Kidney epithelial cell (primary cell): ENCODE data around the gene S100A7A. TPM values are rescaled to one million over a fixed set of nuclear protein-coding genes. Genes with fewer than 3 reads are reported as not detected.

Source experiments
- DNase-seq: peaks from one replicate; pipeline ENCODE4 v3.0.0-alpha.2; 2010; ENCODE audit warnings: low read depth
- H3K27me3 ChIP-seq: 2 replicates; pipeline ENCODE4 v1.6.0; 2011; ENCODE audit warnings: low read length; ENCODE audit not compliant: control insufficient read depth, insufficient read depth
- H3K36me3 ChIP-seq: 2 replicates; pipeline ENCODE4 v1.5.1; 2011; ENCODE audit warnings: low read length; ENCODE audit not compliant: control insufficient read depth, insufficient read depth
- H3K4me3 ChIP-seq: 2 replicates; pipeline ENCODE4 v1.5.1; 2011; ENCODE audit warnings: low read depth, mild to moderate bottlenecking, control low read depth, low read length
- total RNA-seq: library from RNA; depleted of rRNA; stranded (reverse); fragments of >200 nt; gene quantifications from 2 replicates; pipeline ENCODE4 v1.2.3, GENCODE V29; 2015
- TF ChIP-seq, protein P1 (sequence below): IDR thresholded peaks from 2 replicates; pipeline ENCODE4 v1.5.1; 2011; ENCODE audit warnings: mild to moderate bottlenecking, moderate library complexity, low read length, control low read depth, inconsistent platforms; ENCODE audit not compliant: insufficient read depth, poor library complexity, severe bottlenecking

The S100A7A gene
- total RNA-seq, 1 donor from 2014 or later = not detected

DNA sequence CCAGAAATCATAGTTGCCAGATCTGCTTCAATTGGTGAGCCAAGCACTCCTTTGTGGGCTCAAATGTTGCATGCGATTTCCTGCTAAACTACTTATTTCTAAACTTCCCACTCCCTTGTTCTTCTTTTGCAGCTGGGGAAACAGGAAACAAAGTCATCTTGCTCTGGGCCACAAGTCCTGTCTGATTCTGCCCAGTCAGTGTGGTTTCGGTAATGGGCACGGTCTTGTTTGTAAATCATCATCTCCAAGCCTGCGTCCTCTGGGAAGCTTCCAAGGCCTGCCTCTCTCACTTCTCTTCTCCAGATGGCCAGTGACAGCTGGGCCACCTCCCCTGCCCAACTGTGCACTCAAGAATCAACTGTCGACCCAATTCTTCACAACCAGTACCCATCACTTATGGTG is 29.8 kb upstream of the S100A7A start:
- Histone ChIP-seq H3K4me3 (no peak overlapping the region), H3K36me3 (no peaks in the 10 kb centered on the region), H3K27me3 (no peaks in the 10 kb centered on the region)
- DNase-seq = no peak
- TF ChIP-seq, protein P1, sequence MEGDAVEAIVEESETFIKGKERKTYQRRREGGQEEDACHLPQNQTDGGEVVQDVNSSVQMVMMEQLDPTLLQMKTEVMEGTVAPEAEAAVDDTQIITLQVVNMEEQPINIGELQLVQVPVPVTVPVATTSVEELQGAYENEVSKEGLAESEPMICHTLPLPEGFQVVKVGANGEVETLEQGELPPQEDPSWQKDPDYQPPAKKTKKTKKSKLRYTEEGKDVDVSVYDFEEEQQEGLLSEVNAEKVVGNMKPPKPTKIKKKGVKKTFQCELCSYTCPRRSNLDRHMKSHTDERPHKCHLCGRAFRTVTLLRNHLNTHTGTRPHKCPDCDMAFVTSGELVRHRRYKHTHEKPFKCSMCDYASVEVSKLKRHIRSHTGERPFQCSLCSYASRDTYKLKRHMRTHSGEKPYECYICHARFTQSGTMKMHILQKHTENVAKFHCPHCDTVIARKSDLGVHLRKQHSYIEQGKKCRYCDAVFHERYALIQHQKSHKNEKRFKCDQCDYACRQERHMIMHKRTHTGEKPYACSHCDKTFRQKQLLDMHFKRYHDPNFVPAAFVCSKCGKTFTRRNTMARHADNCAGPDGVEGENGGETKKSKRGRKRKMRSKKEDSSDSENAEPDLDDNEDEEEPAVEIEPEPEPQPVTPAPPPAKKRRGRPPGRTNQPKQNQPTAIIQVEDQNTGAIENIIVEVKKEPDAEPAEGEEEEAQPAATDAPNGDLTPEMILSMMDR = no peak

- DNase-seq = no peak
- no peaks in the 10 kb centered on the region for H3K36me3 ChIP-seq
- H3K4me3 ChIP-seq = no peak overlapping the region
- no peaks in the 10 kb centered on the region for H3K27me3 ChIP-seq
- TF ChIP-seq, protein P1 = no peak
Observed at GRCh38 chr1:153387001-153387400, 29.3 kb upstream of the S100A7A start.

- no peak for DNase-seq
- Histone ChIP-seq H3K27me3 (no peaks in the 10 kb centered on the region), H3K4me3 (no peak overlapping the region), H3K36me3 (no peaks in the 10 kb centered on the region)
- TF ChIP-seq, protein P1 = no peak
Observed at GRCh38 chr1:153387785-153388184, 28.5 kb upstream of the S100A7A start.

- TF ChIP-seq, protein P1 = no peak
- H3K4me3 ChIP-seq = no peak overlapping the region
- no peak for DNase-seq
- no peaks in the 10 kb centered on the region for H3K36me3 ChIP-seq
- no peaks in the 10 kb centered on the region for H3K27me3 ChIP-seq
Observed at GRCh38 chr1:153389401-153389800, 26.9 kb upstream of the S100A7A start.

- TF ChIP-seq, protein P1 = no peak
- DNase-seq = no peak
- H3K4me3 ChIP-seq = no peak overlapping the region
Observed at GRCh38 chr1:153389973-153390879, 26.1 kb upstream of the S100A7A start.

More at GRCh38 chr1:153389973-153390879, 26.1 kb upstream of the S100A7A start:
- peaks cover 2% of the 10 kb centered on the region for H3K27me3 ChIP-seq
- H3K36me3 ChIP-seq = no peaks in the 10 kb centered on the region
